Fibroblast of the conjunctiva (primary cell): ENCODE data around the gene PIK3C3.
"Not testable (repeated sequence)": the region's sequence is repeated elsewhere in the genome, so short reads cannot be mapped to it uniquely, and the experiment has no call there.

Experiments used
- DNase-seq: peaks from one replicate; pipeline ENCODE4 v3.0.0-alpha.2; 2010; ENCODE audit warnings: low read depth

The PIK3C3 gene

GRCh38 chr18:42025974-42026625, 71.1 kb downstream of the PIK3C3 start:
- no peak for DNase-seq

- peak; percentile 20 for DNase-seq
These were observed 73.3 kb downstream of the PIK3C3 start for GRCh38 chr18:42028247-42028832.

- no peak for DNase-seq
These were observed 74.1 kb downstream of the PIK3C3 start for GRCh38 chr18:42029092-42029491.

- DNase-seq: no peak
These were observed 75.7 kb downstream of the PIK3C3 start for GRCh38 chr18:42030586-42031182.

GRCh38 chr18:42032447-42032846, 77.4 kb downstream of the PIK3C3 start:
- DNase-seq: no peak

GRCh38 chr18:42033137-42033810, 78.2 kb downstream of the PIK3C3 start:
- DNase-seq: no peak

GRCh38 chr18:42038936-42039335, 83.9 kb downstream of the PIK3C3 start:
- no peak for DNase-seq

GRCh38 chr18:42039396-42039795, 84.4 kb downstream of the PIK3C3 start:
- no peak for DNase-seq

GRCh38 chr18:42041793-42042192, 86.8 kb downstream of the PIK3C3 start:
- DNase-seq: no peak

GRCh38 chr18:42045346-42045745, 90.3 kb downstream of the PIK3C3 start:
- DNase-seq: no peak

- no peak for DNase-seq
These were observed 92.7 kb downstream of the PIK3C3 start for GRCh38 chr18:42047721-42048120.

- peak; percentile 68 for DNase-seq
These were observed 93.1 kb downstream of the PIK3C3 start for GRCh38 chr18:42048158-42048557.

- DNase-seq: not testable (repeated sequence)
These were observed 94.5 kb downstream of the PIK3C3 start for GRCh38 chr18:42049536-42049935.

GRCh38 chr18:42051411-42051810, 96.4 kb downstream of the PIK3C3 start:
- no peak for DNase-seq

GRCh38 chr18:42052122-42052708, 97.2 kb downstream of the PIK3C3 start:
- peak; percentile 26 for DNase-seq

- peak; percentile 57 for DNase-seq
These were observed 98.3 kb downstream of the PIK3C3 start for GRCh38 chr18:42053188-42053781.

GRCh38 chr18:42064109-42064508, 109.1 kb downstream of the PIK3C3 start:
- DNase-seq: no peak

GRCh38 chr18:42067518-42067917, 112.5 kb downstream of the PIK3C3 start:
- DNase-seq: no peak

GRCh38 chr18:42068030-42068429, 113.0 kb downstream of the PIK3C3 start:
- no peak for DNase-seq

GRCh38 chr18:42069036-42069435, 114.0 kb downstream of the PIK3C3 start:
- DNase-seq: no peak

GRCh38 chr18:42072407-42072806, 117.4 kb downstream of the PIK3C3 start:
- DNase-seq: no peak

GRCh38 chr18:42074704-42075103, 119.7 kb downstream of the PIK3C3 start:
- no peak for DNase-seq
